Measurements from ENCODE around the gene FCHSD2.

Gene FCHSD2

DNA sequence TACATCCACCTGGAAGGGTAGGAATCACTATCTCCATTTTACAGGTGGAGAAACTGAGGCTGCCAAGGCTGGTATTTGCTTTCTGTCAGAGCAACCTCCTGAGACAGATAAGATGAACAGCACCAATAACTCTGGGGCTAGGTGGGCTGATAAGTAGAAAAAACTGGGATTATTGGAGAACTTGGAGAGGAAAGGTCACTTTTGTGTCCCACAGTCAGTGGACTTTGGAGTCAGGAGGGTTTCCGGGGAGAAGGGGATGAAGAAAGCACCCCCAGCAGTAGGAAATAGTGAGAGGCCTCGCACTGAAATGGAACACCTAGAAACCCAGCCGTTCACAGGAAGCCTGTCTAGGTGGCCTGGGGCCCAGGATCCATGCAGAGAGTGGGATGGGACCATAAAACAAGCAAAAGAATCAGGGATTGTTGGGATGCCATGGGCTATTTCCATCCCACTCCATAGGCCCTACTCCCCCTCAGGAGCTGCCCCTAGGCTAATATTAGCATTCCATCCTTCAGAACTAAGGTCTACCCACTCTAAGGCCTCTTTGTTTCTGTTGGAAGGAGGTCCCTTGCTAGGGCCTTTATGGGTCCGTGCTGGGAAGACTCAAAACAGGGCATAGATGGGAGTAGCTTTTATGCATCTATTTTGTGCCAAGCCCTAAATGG lies 31.0 kb upstream of the FCHSD2 start:
- no peak for DNase-seq

DNA sequence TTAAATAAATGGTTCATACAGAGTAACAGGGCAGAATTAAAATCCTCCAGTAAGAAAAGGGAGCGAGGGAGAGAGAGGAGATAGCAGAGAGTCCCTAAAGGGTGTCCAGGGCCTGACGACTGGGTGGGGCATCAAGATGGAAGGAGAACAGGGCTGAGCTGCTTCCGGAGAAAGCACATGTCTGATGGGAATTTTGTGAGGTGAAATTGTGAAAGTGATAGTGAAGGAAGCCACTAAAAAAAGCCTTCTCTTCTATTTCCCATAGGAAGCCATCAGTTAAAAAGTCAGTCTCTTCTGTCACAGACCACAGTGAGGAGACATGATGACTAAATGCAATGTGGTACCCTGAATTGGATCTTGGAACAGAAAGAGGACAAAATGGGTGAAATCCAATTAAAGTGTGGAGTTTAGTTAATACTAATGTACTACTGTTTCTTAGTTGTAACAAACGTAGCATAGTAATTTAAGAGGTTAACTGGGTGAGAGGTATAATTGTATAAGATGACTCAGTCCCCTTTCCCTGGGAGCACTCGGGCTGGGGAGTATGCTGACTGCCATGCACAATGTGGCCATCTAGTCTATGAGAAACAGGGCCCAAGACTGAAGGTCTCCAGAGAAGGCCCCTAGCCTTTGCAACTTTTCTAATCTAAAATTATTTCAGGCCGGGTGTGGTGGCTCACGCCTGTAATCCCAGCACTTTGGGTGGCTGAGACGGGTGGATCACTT lies 29.5 kb upstream of the FCHSD2 start:
- DNase-seq = no peak

DNA sequence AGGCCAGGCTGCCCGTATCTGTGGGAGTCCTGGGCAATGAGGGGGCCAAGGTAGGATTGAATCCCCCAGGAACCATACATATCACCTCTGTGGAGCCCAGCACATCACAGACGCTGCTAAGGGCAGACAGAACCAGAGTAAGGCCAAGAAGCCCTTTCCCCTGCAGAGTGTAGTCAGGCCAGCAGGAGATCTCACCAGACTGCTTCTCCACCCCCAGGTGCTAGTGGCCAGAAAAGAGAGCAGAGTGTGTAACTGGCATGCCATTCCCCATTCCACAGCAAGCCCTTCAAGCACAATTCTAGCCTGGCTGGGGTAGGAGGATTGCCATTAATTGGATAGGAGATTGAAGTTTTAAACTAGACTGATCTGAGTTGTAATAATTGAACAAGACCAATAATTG lies 28.0 kb upstream of the FCHSD2 start:
- no peak for DNase-seq

DNA sequence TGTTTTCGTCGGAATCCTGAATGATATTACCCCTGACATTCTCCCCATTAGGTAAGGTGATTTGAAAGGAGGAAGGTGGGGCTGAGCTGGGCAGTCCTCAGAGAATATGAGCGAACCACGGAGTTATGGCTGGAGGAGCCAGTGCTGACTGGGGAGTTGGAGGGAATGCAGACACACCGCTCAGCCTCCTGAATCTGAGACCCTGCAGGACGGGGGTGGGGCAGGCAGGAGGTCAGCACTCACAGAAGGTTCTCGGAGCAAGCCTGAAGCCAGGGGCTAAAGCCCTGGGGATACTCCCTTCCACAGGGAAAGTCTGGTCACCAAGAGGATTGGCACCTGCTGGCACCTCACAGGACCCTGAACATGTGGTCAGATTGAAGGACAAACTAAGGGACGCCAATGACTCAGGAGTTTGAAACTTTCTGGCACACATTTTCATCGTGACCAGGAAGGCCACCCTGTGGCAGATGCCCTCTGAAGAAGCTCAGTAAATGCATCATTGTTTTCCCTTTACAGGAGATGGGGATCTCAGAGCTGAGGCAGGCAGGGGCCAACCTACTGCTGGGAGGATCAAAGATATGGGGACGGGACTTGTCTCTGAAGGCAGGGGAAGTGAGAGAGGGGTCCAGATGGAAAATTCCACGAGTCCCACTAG lies 26.9 kb upstream of the FCHSD2 start:
- no peak for DNase-seq

DNA sequence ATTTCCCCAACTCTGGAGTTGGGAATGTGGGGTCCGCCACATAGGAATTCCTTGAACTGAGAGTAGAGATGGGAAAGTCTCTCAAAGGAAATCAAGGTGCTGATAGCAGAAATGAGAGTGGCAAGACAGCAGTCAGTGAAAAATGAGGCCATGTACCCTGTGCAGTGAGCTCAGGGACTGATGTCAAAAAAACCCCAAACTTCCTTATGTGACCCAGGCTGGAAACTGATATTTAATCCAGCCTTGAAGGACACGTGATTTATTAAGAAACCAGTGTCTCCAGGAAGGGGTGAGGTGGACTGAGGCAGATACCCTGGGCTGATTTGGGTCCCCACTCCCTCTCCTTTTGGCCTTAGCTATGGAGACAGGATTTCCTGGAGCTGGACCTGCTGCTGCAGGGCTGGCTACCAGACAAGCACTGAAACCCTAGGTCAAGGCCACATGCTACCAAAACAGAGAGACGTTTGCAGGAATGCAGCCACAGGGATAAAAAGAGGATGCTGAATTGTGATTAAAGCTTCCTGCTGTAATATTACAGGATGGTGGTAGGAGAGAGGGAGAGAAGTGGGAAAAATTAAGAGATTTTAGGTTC lies 25.3 kb upstream of the FCHSD2 start:
- DNase-seq = no peak

DNA sequence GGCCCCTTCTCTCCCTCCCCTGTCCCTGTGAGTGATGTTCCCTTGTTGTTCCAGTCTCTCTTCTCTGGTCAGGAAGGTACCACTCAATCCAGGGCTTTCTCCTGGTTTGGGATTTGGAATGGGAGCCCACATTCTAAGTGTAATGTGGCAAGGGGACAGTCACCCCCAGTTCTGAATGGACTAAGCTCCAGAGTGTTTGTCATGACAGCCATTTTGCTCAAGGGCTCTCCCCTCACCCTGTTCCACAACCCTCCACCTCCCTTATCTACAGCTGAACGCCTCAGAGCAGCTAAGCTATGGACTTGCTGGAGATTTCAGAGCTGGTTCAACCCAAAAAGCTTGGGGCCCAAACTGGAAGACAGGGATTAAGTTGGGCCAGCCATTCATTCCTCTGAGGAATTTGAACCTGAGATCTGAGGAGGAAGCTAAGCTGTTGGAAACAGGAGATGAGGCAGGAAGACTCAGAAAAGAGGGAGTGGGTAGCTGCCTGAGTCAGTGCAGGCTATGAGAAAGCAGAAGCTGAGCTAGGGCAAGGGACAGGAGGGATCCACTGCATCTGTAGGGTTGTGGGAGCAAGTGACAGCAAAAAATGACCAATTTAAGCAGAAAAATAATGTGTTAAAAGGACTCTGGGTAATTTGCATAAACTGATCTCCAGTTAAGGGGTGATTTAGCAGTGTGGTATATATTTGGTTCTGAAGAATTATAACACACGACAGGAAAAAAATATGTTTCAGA lies 22.9 kb upstream of the FCHSD2 start:
- DNase-seq = peak; percentile 52 to 81 (median 76)

DNA sequence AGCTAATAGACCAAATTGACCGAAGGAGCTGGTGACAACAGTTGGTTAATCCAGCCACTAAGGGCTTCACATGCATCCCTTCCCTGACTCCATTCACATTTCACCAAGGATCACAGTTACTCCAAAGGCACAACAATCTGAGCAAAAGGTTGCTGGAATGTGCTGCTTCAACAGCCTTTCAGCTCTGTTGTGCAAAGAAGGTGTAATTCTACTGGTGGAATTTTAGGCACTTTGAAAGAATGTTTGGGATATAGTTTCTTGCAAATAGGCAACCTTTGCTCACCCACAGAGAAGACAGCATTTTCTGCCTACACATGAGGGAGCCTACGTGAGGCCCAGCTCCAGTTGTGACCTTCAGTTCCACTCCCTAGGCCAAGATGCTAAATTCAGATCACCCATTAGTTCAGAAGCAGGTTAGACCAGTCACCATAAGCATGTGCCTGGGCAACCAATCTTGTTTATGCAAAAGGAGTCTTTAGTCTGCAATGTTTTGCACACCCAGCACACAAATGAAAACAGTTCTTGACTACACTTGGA lies 21.6 kb upstream of the FCHSD2 start:
- no peak for DNase-seq

DNA sequence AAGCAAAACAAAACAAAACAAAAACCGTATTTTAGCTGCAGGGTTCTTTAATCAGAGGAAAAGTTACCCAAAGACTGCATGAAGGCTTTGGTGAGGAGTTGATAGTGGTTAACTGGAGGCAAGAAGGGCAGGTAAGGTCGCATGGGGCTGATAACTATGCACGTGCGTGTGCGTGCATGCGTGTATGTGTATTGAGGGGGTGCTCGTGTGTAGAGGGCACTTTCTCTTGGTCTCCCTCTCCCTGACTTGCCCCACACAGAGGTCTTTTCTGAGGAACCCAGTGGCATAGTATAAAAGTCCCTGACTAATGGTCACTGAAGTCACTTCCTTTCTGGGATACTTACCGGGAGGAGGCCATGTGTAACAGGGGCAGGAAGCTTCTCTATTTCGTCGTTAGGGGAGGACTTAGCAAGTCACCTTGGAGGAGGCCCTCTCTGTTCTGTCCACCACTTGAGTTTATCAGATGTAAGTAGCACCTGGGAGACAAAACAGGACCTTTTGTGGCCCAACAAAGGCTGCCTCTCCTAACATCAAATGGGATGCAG lies 20.1 kb upstream of the FCHSD2 start:
- peak; percentile 41 to 75 (median 70) for DNase-seq

DNA sequence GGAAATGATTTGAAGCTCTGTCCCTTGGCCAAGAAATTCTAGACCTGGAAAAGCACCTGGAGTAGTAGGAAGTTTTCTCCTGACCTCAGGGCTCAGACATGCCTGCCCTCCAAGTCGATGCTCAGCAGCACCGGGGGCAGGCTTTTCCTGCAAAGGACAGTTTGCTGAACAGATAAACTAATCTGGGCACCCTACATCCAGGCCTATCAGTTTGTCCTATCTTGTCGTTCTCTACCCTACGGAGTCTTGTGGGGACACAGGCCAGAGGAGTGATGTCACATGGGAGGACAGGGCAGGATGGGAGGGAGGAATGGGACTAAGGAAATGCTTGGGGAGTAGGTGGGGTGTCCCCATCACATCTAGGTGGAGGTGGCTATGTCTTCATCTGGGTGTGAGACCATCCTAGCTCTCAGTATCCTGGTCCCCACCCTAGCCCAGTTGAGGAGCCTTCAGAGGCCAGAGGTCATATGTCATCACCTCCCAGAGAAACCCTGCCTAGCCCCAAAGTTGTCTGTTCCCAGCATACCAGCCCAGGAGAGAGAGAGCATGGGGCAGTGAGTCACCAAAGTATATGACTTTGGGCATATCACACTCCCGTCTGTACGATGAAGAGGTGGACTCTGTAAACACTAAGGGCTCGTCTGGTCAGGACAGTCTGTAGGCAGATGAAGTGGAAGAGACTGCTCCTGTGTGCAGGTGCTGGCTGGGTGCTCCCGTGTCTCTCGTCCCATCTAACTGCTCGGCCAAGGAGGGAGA lies 18.1 kb upstream of the FCHSD2 start:
- DNase-seq = peak in 1 of 4 experiments; percentile 42

DNA sequence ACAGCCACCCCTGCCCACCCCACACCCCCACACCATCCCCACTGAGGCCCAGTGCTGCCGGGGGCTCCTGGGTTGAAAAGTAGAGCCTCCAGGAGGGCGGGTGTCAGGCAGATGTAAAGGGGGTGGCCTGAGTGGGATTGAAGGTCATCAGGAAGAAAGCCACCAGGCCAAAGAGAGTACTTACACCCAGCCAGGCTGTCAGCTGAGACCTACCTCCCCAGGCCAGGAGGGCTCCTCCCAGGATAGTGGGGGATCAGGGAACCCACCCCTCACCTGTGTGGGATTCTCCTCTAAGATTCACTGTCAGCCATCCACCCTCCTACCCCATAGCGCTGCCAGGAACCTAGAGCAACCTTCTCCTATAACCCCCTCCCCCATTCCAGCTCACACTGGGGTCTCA lies 17.2 kb upstream of the FCHSD2 start:
- no peak for DNase-seq

DNA sequence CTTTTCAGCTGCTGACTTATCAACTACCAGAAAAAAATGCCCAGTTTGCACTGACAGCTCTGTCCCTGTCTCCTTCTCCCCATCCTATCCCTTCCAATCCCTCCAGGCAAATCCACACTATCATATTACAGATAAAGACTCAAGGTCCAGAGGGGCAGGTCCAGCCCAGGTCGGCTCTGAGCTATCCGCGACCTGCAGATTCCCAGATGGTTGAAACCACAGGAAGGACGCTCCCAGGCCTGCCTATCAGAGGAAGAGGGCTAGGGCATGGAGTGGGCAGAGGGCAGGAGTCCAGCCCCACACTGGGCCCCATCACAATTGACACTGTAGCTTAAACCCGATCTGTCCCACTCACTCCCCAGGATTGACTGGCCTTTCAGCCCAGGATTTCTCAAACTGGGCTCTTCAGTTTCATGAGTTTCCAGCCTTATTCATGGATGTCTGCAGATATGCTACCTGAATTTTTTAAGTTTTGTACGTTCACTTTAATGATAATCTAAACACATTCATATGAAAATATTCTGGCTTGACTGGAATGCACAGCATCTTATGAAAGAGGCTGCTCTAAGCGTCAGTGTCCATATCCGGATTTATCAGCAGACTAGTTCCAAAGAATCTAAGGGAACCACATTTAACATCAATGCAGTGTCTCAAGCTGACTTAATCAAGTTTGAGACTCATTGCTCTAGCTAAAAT lies 16.4 kb upstream of the FCHSD2 start:
- no peak for DNase-seq

DNA sequence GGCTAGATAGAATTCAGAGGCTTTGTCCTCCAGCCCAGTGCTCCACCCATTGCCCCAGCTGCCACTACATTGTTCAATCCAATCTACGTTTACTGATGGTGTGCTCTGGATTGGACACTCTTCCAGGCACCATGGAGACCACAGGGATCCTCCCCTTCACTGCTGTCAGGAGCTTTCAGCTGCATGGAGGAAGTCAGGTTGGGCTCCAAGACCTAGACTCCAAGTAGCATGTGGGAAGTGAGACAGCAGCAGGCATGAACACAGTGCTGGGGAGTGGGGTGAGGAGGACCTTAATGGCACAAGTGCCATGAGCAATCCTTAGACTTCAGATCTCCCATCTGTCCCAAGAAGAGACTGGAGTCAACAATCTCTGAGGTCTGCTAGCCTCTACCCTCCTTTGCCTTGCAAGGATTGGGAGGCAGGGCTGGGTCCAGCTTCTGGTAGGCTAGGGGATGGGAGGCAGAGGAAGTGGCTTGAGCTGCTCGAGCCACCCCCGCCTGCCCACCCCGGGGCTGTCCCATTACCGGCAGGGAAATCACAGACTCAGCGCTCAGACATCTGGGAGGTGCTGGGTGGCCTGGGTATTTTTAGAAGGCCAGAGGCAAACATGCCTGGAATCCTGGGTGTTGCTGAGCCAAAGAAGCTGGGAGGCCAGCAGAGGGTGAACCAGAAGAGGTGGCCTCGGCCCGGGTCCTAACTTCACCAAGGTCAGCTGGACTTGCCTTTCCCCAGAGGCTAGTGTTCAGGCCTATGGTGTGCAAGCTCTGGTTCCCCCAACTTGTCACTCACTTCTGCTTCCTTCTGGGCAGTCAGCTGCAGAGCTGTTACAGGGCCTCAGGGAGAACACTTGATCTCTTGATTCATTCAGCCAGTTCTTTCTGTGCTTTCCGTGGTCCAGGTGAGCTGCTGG lies 15.2 kb upstream of the FCHSD2 start:
- DNase-seq = peak; percentile 69 to 90 (median 85)

DNA sequence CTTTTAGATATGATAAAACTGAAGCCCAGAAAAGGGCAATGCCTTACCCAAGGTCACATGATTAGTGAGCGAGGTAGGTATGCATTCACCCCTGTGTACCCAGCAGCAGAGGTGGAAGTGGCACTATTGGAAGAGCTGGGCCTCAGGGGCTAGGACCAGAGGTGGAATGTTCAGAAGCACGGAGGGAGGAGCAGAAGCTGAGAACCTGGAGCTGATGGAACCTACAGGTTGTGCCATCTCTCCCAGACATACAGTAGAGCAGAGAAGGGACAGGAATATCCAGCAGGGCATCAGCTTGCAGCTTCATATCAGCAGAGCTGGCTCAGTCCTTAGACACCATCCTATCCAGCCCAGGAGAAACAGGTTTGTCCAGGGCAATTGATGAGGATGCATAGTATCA lies 14.6 kb upstream of the FCHSD2 start:
- no peak for DNase-seq

DNA sequence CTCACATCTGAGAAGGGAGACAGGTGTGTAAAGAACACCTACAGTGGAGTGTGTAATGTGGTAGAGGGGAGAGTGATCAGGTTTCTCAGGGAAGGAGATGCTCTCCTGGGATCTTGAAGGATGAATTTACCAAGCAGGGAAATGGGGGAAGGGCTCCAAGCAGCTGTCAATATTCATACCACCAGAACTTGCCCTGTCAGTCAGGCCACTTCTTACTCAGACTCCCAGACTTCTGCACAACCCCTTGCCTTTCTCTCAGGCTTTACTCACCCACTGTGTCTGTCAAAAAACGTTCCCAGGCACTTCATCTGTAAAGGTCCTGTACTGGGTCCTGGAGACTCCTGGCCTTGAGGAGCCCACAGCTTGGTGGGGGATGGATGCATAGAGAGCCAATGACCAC lies 14.0 kb upstream of the FCHSD2 start:
- no peak for DNase-seq

DNA sequence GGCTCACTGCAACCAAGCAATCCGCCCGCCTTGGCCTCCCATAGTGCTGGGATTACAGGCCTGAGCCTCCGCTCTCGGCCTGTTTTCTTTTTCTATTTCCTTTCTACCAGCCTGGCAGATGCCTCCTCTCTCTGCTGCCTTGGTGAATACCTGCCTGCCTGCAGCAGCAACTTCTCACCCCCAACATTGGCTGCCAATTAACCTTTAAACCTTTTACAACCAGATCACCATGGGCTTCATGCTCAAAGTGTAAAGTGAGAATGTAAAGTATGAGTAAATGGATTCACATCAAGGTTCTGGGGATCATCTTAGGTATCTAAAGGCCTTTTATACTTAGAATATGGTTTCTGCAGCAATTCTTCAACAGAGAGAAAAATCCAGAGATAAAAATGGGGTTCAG lies 13.0 kb upstream of the FCHSD2 start:
- DNase-seq = no peak

DNA sequence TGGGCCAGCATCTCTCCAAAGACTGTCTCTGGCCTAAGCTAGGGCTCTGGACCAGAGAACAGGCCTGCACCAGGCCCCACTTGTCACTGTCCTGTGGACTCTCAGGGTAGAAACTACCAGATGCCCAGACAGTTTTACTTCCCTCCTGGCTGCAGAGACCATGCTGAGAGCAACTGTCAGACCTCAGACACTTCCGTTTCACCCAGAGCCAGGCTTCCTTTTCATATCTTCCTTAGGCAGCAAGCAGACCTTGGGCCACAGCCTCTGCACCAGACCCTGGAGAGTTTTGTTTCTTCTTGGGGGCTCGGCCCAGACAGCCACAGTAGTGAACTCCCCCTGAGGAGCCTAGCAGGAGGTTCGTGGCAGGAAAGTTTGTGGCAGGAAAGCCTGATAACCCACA lies 12.1 kb upstream of the FCHSD2 start:
- DNase-seq = peak; percentile 65 to 87 (median 82)

DNA sequence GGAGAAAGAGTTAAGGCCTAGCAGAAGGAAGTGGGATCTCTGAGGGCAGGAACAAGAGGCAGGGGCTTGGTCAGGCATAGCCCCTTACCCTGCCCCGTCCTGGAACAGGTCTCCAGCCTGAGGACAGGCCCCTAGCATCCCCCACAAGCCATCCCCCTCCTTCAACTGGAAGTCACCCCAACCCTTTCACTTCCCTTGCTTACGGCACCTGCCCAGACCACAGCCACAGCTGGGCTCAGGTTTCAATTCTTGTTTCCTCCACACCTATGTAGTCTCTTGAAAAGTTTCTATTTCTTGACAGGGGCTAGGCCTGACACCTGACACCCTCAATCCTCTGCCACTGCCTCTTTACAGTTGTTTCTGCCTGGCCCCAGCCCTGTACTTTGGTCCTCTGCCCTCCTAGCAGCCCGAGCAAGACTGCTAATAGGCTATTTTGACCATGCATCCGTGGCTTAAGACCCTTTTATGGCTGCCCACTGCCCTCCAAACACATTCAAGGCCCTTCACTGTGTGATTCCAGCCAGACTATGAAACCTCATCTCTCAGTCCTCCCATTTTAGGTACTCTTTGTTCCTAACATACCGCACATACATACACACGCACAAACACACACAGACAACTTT lies 10.9 kb upstream of the FCHSD2 start:
- no peak for DNase-seq

DNA sequence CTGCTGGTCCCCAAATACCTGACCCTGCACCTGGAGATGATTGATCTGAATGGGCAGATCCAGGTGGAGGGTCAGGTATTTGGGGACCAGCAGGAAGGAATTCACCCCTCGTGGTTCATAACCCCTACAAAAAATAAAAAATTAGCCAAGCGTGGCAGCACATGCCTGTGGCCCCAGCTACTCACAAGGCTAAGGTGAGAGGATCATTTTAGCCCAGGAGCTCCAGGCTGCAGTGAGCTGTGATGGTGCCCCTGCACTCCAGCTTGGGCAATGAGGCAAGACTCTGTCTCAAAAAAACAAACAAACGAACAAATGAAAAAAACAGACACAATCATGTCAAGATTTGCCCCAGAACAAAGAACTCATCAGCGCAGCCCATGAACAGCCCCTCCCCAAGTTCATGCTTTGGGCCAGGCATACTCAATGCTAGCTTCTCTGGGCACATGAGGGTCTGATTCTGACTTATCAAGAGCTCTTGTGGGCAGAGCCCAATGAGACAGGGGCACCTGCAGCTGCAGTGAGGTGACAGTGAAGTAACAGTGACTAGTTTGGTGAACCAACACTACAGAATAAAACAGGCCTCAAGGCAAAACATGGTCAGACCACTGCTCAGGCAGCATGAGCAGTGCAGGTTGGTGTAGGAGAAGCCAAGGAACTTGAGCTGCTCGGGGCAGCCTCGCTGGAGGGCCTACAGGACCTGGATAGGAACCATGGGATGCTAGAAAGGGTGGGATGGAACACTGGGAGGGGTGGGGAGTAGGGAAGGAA lies 10.2 kb upstream of the FCHSD2 start:
- DNase-seq = no peak

Data from suppressor macrophage (primary cell).